Measurements from ENCODE around the gene ACVR1C. TPM values are rescaled to one million over a fixed set of nuclear protein-coding genes. Genes with fewer than 3 reads are reported as not detected.

Gene ACVR1C
- polyA plus RNA-seq, 1 experiment, result 0.14 TPM

GRCh38 chr2:157504623-157505022, 124.0 kb downstream of the ACVR1C start:
- Histone ChIP-seq H3K27ac (ENCODE audit: low read depth, low read length) (no peak overlapping the region), H3K27me3 (ENCODE audit: control insufficient read depth, insufficient read depth, low read length) (no peaks in the 10 kb centered on the region), H3K4me3 (ENCODE audit: low read depth, low read length) (no peak overlapping the region), H3K9me3 (ENCODE audit: control insufficient read depth, insufficient read depth, low read length) (no peaks in the 10 kb centered on the region)
- CTCF ChIA-PET, result interaction anchor here (1.1 kb wide), 1 partner anchor 12 kb away, joined by 3 read pairs; no protein-coding TSS in a partner anchor
- DNase-seq (ENCODE audit: low read depth, low spot score), result no peak
- POLR2A ChIA-PET, result no interaction called here
- no peak for TF ChIP-seq CTCF (IDR thresholded peaks at IDR 0.05; ENCODE audit: low read depth, low read length)

- no peaks in the 10 kb centered on the region for H3K9me3 ChIP-seq (ENCODE audit: control insufficient read depth, insufficient read depth, low read length)
- POLR2A ChIA-PET, result no interaction called here
- CTCF ChIA-PET, result no interaction called here
These were observed 127.6 kb downstream of the ACVR1C start for GRCh38 chr2:157501026-157501425.

GRCh38 chr2:157500334-157500733, 128.3 kb downstream of the ACVR1C start:
- POLR2A ChIA-PET, result no interaction called here

More at GRCh38 chr2:157501026-157501425, 127.6 kb downstream of the ACVR1C start:
- Histone ChIP-seq H3K27ac (ENCODE audit: low read depth, low read length) (no peak overlapping the region), H3K4me3 (ENCODE audit: low read depth, low read length) (no peak overlapping the region), H3K27me3 (ENCODE audit: control insufficient read depth, insufficient read depth, low read length) (no peaks in the 10 kb centered on the region)
- TF ChIP-seq CTCF (IDR thresholded peaks at IDR 0.05; ENCODE audit: low read depth, low read length), result no peak
- no peak for DNase-seq (ENCODE audit: low read depth, low spot score)

GRCh38 chr2:157498483-157498882, 130.2 kb downstream of the ACVR1C start:
- CTCF ChIA-PET, result interaction anchor here (1.3 kb wide), 1 partner anchor 95 kb away, joined by 3 read pairs; no protein-coding TSS in a partner anchor
- TF ChIP-seq CTCF (IDR thresholded peaks at IDR 0.05; ENCODE audit: low read depth, low read length), result no peak
- Histone ChIP-seq H3K27me3 (ENCODE audit: control insufficient read depth, insufficient read depth, low read length) (no peaks in the 10 kb centered on the region), H3K27ac (ENCODE audit: low read depth, low read length) (no peak overlapping the region), H3K4me3 (ENCODE audit: low read depth, low read length) (no peak overlapping the region), H3K9me3 (ENCODE audit: control insufficient read depth, insufficient read depth, low read length) (no peaks in the 10 kb centered on the region)
- DNase-seq (ENCODE audit: low read depth, low spot score), result no peak
- POLR2A ChIA-PET, result no interaction called here

More at GRCh38 chr2:157500334-157500733, 128.3 kb downstream of the ACVR1C start:
- H3K4me3 ChIP-seq (ENCODE audit: low read depth, low read length), result no peak overlapping the region
- H3K27ac ChIP-seq (ENCODE audit: low read depth, low read length), result no peak overlapping the region
- TF ChIP-seq CTCF (IDR thresholded peaks at IDR 0.05; ENCODE audit: low read depth, low read length), result no peak
- CTCF ChIA-PET, result no interaction called here
- no peak for DNase-seq (ENCODE audit: low read depth, low spot score)
- H3K9me3 ChIP-seq (ENCODE audit: control insufficient read depth, insufficient read depth, low read length), result no peaks in the 10 kb centered on the region
- no peaks in the 10 kb centered on the region for H3K27me3 ChIP-seq (ENCODE audit: control insufficient read depth, insufficient read depth, low read length)

- peak; percentile 80 for TF ChIP-seq CTCF (IDR thresholded peaks at IDR 0.05; ENCODE audit: low read depth, low read length)
- POLR2A ChIA-PET, result interaction anchor here (0.6 kb wide), 1 partner anchor 357 kb away, joined by 3 read pairs; no protein-coding TSS in a partner anchor
- no peaks in the 10 kb centered on the region for H3K27me3 ChIP-seq (ENCODE audit: control insufficient read depth, insufficient read depth, low read length)
- CTCF ChIA-PET, result interaction anchor here (0.5 to 1.6 kb wide), 9 partner anchors 96 to 526 kb away, joined by 3 to 9 read pairs (median 3); no protein-coding TSS in a partner anchor
- no peak overlapping the region for H3K4me3 ChIP-seq (ENCODE audit: low read depth, low read length)
- H3K27ac ChIP-seq (ENCODE audit: low read depth, low read length), result no peak overlapping the region
- DNase-seq (ENCODE audit: low read depth, low spot score), result no peak
- no peaks in the 10 kb centered on the region for H3K9me3 ChIP-seq (ENCODE audit: control insufficient read depth, insufficient read depth, low read length)
These were observed 130.9 kb downstream of the ACVR1C start for GRCh38 chr2:157497638-157498314.

Measured in AG04450 (cell line).